HepG2 (cell line): ENCODE measurements around the gene SLC34A3. TPM values are rescaled to one million over a fixed set of nuclear protein-coding genes. Genes with fewer than 3 reads are reported as not detected.
A peak's percentile ranks its signal among the peaks of the same experiment; 100 is the strongest.

ENCODE experiments used
- ATF7-NPFF ChIP-seq: sonication (generic); formaldehyde crosslinking; IDR thresholded peaks from 2 replicates; pipeline ENCODE4 v1.8.1; 2023; ENCODE audit warnings: mild to moderate bottlenecking, low read depth, missing genetic modification reagents, moderate library complexity
- CENPT ChIP-seq: sonication (generic); formaldehyde crosslinking; IDR thresholded peaks from 2 replicates; pipeline ENCODE4 v1.8.0; 2022; ENCODE audit warnings: low read depth, mild to moderate bottlenecking, moderate library complexity, missing genetic modification reagents
- CREB1 ChIP-seq, 2 experiments: fragments of 450-650 bp in 1 of 2; IDR thresholded peaks; 2 replicates each; pipeline ENCODE4 v1.6.1; 2016 to 2017; ENCODE audit warnings: control low read depth in 1 of 2, mild to moderate bottlenecking in 1 of 2, missing compliant biosample characterization in 1 of 2, missing genetic modification characterization in 1 of 2
- FLYWCH1 ChIP-seq: sonication (generic); formaldehyde crosslinking; IDR thresholded peaks from 2 replicates; pipeline ENCODE4 v1.8.1; 2023; ENCODE audit warnings: mild to moderate bottlenecking, missing genetic modification reagents
- FOXA1 ChIP-seq, 2 experiments: fragments of 450-650 bp in 1 of 2; sonication (generic) in 1 of 2; formaldehyde crosslinking in 1 of 2; IDR thresholded peaks; 2 replicates each; pipeline versions ENCODE4 v1.4.0 to v1.6.1; 2016 to 2020; ENCODE audit warnings: missing genetic modification reagents in 1 of 2
- GABPA ChIP-seq, 2 experiments: IDR thresholded peaks; 2 replicates each; pipeline ENCODE4 v1.6.1; 2011 to 2016; ENCODE audit warnings: low read depth in 2 of 2, low read length in 1 of 2, missing biosample characterization in 1 of 2, missing genetic modification characterization in 1 of 2
- JUNB ChIP-seq: sonication (generic); formaldehyde crosslinking; IDR thresholded peaks from 2 replicates; pipeline ENCODE4 v1.8.0; 2022; ENCODE audit warnings: missing genetic modification reagents, mild to moderate bottlenecking, borderline replicate concordance
- PCBP2 ChIP-seq: fragments of 200-400 bp; formaldehyde crosslinking; optimal IDR thresholded peaks from 2 replicates; pipeline ENCODE3; 2018; ENCODE audit warnings: low read length, low read depth; ENCODE audit not compliant: poor library complexity, severe bottlenecking
- SMAD3 ChIP-seq: sonication (generic); formaldehyde crosslinking; IDR thresholded peaks from 2 replicates; pipeline ENCODE4 v1.4.0; 2020; ENCODE audit warnings: missing genetic modification reagents
- U2AF1 ChIP-seq: fragments of 200-400 bp; formaldehyde crosslinking; optimal IDR thresholded peaks from 2 replicates; pipeline ENCODE3; 2017; ENCODE audit warnings: mild to moderate bottlenecking, low read depth, low read length
- polyA plus RNA-seq, 8 experiments: library from polyadenylated mRNA; depleted of rRNA in 3 of 8; stranded (reverse) in 7 of 8; unstranded in 1 of 8; fragments of >200 nt; fragmentation: Illumina TruSeq in 4 of 8; extraction: Trizol in 4 of 8; gene quantifications; 2 replicates each; pipeline versions ENCODE4 v1.2.1 to v1.2.3, GENCODE V29; 2011 to 2016; ENCODE audit warnings: low read depth in 4 of 8, missing spikeins in 1 of 8, mixed read lengths in 1 of 8; ENCODE audit not compliant: insufficient read depth in 1 of 8
- total RNA-seq, 5 experiments: library from RNA; depleted of rRNA; stranded (reverse); fragments of >200 nt; fragmentation: Illumina TruSeq; extraction: Trizol; gene quantifications; 2 replicates each; pipeline ENCODE4 v1.2.3, GENCODE V29; 2016; ENCODE audit warnings: low read depth in 1 of 5
- TF ChIP-seq, protein P1 (sequence below): sonication (generic); formaldehyde crosslinking; conservative IDR thresholded peaks from 2 replicates; pipeline ENCODE4 v1.8.1; 2023; ENCODE audit warnings: missing genetic modification reagents
- TF ChIP-seq, protein P2 (sequence below): sonication (generic); formaldehyde crosslinking; IDR thresholded peaks from 2 replicates; pipeline ENCODE4 v1.4.0; 2020; ENCODE audit warnings: missing genetic modification reagents
- TF ChIP-seq, protein P3 (sequence below): sonication (generic); formaldehyde crosslinking; IDR thresholded peaks from 2 replicates; pipeline ENCODE4 v1.4.0; 2020; ENCODE audit warnings: missing genetic modification reagents
- TF ChIP-seq, protein P4 (sequence below): sonication (generic); formaldehyde crosslinking; IDR thresholded peaks from 2 replicates; pipeline ENCODE4 v1.4.0; 2020; ENCODE audit warnings: missing genetic modification reagents
- TF ChIP-seq, protein P5 (sequence below): sonication (generic); formaldehyde crosslinking; IDR thresholded peaks from 2 replicates; pipeline ENCODE4 v1.8.0; 2022; ENCODE audit warnings: mild to moderate bottlenecking, missing genetic modification reagents, moderate library complexity

SLC34A3 gene
- total and polyA plus RNA-seq, 2 of the 13 experiments (the other 11 are each of a cell fraction or from before 2014, with no cell fraction given): 0.07 to 1.0 TPM

DNA sequence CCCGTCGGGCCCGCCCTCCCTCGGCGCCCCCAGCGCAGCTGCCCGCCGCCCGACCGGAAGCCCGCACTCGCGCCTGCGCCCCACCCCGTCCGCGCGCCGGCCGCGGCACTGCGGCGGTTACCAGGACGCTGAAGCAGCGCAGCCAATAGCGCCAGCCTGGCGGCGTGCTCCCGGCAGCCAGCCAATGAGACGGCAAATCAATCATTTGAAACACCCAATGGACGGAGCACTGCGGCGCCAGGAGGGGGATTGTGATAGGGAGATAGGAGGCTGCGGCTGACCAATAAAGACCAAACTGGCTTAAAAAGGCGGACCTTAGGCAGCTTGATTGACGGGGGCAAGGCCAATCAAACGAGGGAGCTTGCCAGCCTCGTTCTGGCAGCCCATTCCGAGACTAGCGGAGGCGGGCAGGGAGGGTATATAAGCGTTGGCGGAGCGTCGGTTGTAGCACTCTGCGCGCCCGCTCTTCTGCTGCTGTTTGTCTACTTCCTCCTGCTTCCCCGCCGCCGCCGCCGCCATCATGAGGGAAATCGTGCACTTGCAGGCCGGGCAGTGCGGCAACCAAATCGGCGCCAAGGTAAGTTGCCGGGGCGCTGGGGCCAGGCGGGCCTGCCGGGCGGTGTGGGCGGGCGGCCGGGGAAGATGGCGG is 10.3 kb downstream of the SLC34A3 start, which contains the start of gene TUBB4B (continued):
- TF ChIP-seq GABPA (IDR thresholded peaks at IDR 0.05; ENCODE audit: low read depth, low read length): no peak
- no peak for TF ChIP-seq GABPA (CRISPR knock-in tag; IDR thresholded peaks at IDR 0.05; ENCODE audit: low read depth)
- TF ChIP-seq, protein P1, sequence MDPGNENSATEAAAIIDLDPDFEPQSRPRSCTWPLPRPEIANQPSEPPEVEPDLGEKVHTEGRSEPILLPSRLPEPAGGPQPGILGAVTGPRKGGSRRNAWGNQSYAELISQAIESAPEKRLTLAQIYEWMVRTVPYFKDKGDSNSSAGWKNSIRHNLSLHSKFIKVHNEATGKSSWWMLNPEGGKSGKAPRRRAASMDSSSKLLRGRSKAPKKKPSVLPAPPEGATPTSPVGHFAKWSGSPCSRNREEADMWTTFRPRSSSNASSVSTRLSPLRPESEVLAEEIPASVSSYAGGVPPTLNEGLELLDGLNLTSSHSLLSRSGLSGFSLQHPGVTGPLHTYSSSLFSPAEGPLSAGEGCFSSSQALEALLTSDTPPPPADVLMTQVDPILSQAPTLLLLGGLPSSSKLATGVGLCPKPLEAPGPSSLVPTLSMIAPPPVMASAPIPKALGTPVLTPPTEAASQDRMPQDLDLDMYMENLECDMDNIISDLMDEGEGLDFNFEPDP (CRISPR knock-in tag): no peak
- no peak for TF ChIP-seq FLYWCH1 (CRISPR knock-in tag)
- TF ChIP-seq CREB1 (IDR thresholded peaks at IDR 0.05): peak; percentile 81
- TF ChIP-seq CREB1 (CRISPR knock-in tag; IDR thresholded peaks at IDR 0.05): no peak
- TF ChIP-seq, protein P2, sequence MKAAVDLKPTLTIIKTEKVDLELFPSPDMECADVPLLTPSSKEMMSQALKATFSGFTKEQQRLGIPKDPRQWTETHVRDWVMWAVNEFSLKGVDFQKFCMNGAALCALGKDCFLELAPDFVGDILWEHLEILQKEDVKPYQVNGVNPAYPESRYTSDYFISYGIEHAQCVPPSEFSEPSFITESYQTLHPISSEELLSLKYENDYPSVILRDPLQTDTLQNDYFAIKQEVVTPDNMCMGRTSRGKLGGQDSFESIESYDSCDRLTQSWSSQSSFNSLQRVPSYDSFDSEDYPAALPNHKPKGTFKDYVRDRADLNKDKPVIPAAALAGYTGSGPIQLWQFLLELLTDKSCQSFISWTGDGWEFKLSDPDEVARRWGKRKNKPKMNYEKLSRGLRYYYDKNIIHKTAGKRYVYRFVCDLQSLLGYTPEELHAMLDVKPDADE (CRISPR knock-in tag): 0 out of 2 replicates have a peak, but pooled peaks have one; percentile 16
- TF ChIP-seq, protein P3, sequence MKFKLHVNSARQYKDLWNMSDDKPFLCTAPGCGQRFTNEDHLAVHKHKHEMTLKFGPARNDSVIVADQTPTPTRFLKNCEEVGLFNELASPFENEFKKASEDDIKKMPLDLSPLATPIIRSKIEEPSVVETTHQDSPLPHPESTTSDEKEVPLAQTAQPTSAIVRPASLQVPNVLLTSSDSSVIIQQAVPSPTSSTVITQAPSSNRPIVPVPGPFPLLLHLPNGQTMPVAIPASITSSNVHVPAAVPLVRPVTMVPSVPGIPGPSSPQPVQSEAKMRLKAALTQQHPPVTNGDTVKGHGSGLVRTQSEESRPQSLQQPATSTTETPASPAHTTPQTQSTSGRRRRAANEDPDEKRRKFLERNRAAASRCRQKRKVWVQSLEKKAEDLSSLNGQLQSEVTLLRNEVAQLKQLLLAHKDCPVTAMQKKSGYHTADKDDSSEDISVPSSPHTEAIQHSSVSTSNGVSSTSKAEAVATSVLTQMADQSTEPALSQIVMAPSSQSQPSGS (CRISPR knock-in tag): 0 out of 2 replicates have a peak, but pooled peaks have one; percentile 67
- peak; percentile 48; the same call in 1 of the 2 replicates for TF ChIP-seq SMAD3 (CRISPR knock-in tag)
- no peak for TF ChIP-seq PCBP2
- TF ChIP-seq ATF7-NPFF: no peak; the same call in 1 of the 2 replicates
- no peak for TF ChIP-seq JUNB (CRISPR knock-in tag)
- TF ChIP-seq CENPT (CRISPR knock-in tag): no peak
- TF ChIP-seq, protein P4, sequence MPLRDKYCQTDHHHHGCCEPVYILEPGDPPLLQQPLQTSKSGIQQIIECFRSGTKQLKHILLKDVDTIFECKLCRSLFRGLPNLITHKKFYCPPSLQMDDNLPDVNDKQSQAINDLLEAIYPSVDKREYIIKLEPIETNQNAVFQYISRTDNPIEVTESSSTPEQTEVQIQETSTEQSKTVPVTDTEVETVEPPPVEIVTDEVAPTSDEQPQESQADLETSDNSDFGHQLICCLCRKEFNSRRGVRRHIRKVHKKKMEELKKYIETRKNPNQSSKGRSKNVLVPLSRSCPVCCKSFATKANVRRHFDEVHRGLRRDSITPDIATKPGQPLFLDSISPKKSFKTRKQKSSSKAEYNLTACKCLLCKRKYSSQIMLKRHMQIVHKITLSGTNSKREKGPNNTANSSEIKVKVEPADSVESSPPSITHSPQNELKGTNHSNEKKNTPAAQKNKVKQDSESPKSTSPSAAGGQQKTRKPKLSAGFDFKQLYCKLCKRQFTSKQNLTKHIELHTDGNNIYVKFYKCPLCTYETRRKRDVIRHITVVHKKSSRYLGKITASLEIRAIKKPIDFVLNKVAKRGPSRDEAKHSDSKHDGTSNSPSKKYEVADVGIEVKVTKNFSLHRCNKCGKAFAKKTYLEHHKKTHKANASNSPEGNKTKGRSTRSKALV (CRISPR knock-in tag): no peak
- no peak for TF ChIP-seq FOXA1 (IDR thresholded peaks at IDR 0.05)
- TF ChIP-seq FOXA1 (CRISPR knock-in tag; IDR thresholded peaks at IDR 0.05): peak; percentile 38; the same call in 1 of the 2 replicates
- peak; percentile 59 for TF ChIP-seq U2AF1
- TF ChIP-seq, protein P5, sequence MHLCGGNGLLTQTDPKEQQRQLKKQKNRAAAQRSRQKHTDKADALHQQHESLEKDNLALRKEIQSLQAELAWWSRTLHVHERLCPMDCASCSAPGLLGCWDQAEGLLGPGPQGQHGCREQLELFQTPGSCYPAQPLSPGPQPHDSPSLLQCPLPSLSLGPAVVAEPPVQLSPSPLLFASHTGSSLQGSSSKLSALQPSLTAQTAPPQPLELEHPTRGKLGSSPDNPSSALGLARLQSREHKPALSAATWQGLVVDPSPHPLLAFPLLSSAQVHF: 0 out of 2 replicates have a peak, but pooled peaks have one; percentile 45
